ENCODE results near the gene UBE2L6.
"Not testable (repeated sequence)": the region's sequence is repeated elsewhere in the genome, so short reads cannot be mapped to it uniquely, and the experiment has no call there.

- not testable (repeated sequence) for TF ChIP-seq CTCF (IDR thresholded peaks at IDR 0.05; ENCODE audit: insufficient read depth, low read length, poor library complexity, severe bottlenecking); EZH2phosphoT487 (conservative IDR thresholded peaks at IDR 0.05; ENCODE audit: low read length)
These were observed 33.0 kb downstream of the UBE2L6 start for GRCh38 chr11:57534449-57534848.
